Neuronal stem cell (in vitro differentiated cells): ENCODE results near the gene ANAPC15.

Source experiments
- DNase-seq: peaks from one replicate; pipeline ENCODE4 v3.0.0-alpha.2; 2013; ENCODE audit warnings: low spot score
- H2AFZ ChIP-seq: one replicate; pipeline ENCODE4 v1.6.1; 2013; ENCODE audit warnings: mild to moderate bottlenecking, low read length, inconsistent platforms
- H2AK5ac ChIP-seq: 2 replicates; pipeline ENCODE4 v1.6.1; 2013; ENCODE audit warnings: low read depth, mild to moderate bottlenecking, inconsistent platforms, low read length, moderate library complexity, mixed read lengths
- H2BK120ac ChIP-seq: 2 replicates; pipeline ENCODE4 v1.6.1; 2013; ENCODE audit warnings: low read depth, mild to moderate bottlenecking, inconsistent platforms, low read length, moderate library complexity, mixed read lengths
- H2BK12ac ChIP-seq: one replicate; pipeline ENCODE4 v1.6.1; 2013; ENCODE audit warnings: low read length, inconsistent platforms
- H2BK15ac ChIP-seq: 2 replicates; pipeline ENCODE4 v1.6.1; 2013; ENCODE audit warnings: mild to moderate bottlenecking, low read length, inconsistent platforms, mixed read lengths
- H2BK5ac ChIP-seq: one replicate; pipeline ENCODE4 v1.6.1; 2013; ENCODE audit warnings: inconsistent platforms, mild to moderate bottlenecking, low read length, moderate library complexity
- H3K14ac ChIP-seq: one replicate; pipeline ENCODE4 v1.6.1; 2013; ENCODE audit warnings: low read length, inconsistent platforms
- H3K18ac ChIP-seq: 2 replicates; pipeline ENCODE4 v1.6.1; 2013; ENCODE audit warnings: low read length, inconsistent platforms
- H3K23ac ChIP-seq: 2 replicates; pipeline ENCODE4 v1.6.1; 2013; ENCODE audit warnings: low read depth, mild to moderate bottlenecking, mixed read lengths, low read length, inconsistent platforms; ENCODE audit not compliant: poor library complexity
- H3K27ac ChIP-seq: replicated peaks from 3 replicates; pipeline ENCODE4 v1.5.1; 2013; ENCODE audit warnings: low read length, inconsistent platforms
- H3K27me3 ChIP-seq, 3 experiments: 2 replicates each; pipeline ENCODE4 v1.6.1; 2013; ENCODE audit warnings: low read length in 3 of 3, mild to moderate bottlenecking in 2 of 3, inconsistent platforms in 1 of 3, low read depth in 1 of 3, mixed read lengths in 1 of 3, moderate library complexity in 1 of 3; ENCODE audit not compliant: control insufficient read depth in 3 of 3, insufficient read depth in 3 of 3
- H3K36me3 ChIP-seq, 2 donors: replicated peaks in 1 of 2; 2 replicates each; pipeline ENCODE4 v1.6.1; 2013; ENCODE audit warnings: low read length in 2 of 2; ENCODE audit not compliant: control insufficient read depth in 2 of 2, insufficient read depth in 2 of 2
- H3K4ac ChIP-seq: 2 replicates; pipeline ENCODE4 v1.6.1; 2013; ENCODE audit warnings: inconsistent platforms, mild to moderate bottlenecking, low read length, moderate library complexity
- H3K4me1 ChIP-seq, 2 donors: 1 replicate in 1 of 2; 2 replicates in 1 of 2; pipeline ENCODE4 v1.6.1; 2013; ENCODE audit warnings: low read length in 2 of 2, low read depth in 1 of 2; ENCODE audit not compliant: control insufficient read depth in 2 of 2, insufficient read depth in 1 of 2
- H3K4me2 ChIP-seq: one replicate; pipeline ENCODE4 v1.6.1; 2013; ENCODE audit warnings: mild to moderate bottlenecking, low read length, inconsistent platforms; ENCODE audit not compliant: insufficient read depth, poor library complexity, severe bottlenecking
- H3K4me3 ChIP-seq, 2 donors: 2 replicates each; pipeline ENCODE4 v1.5.1; 2013; ENCODE audit warnings: low read length in 2 of 2, mild to moderate bottlenecking in 2 of 2, inconsistent platforms in 1 of 2, moderate library complexity in 1 of 2
- H3K79me1 ChIP-seq: one replicate; pipeline ENCODE4 v1.6.1; 2013; ENCODE audit warnings: low read depth, mild to moderate bottlenecking, inconsistent platforms, low read length, moderate library complexity
- H3K9ac ChIP-seq: one replicate; pipeline ENCODE4 v1.6.1; 2013; ENCODE audit warnings: mild to moderate bottlenecking, low read depth, low read length, inconsistent platforms; ENCODE audit not compliant: poor library complexity
- H3K9me3 ChIP-seq, 2 donors: replicated peaks in 1 of 2; 2 replicates each; pipeline versions ENCODE3 to v1.6.1; 2013; ENCODE audit warnings: low read length in 2 of 2, mild to moderate bottlenecking in 2 of 2, inconsistent platforms in 1 of 2, low read depth in 1 of 2, mixed read lengths in 1 of 2, moderate library complexity in 1 of 2; ENCODE audit not compliant: control insufficient read depth in 2 of 2, insufficient read depth in 1 of 2
- H4K8ac ChIP-seq: one replicate; pipeline ENCODE4 v1.6.1; 2013; ENCODE audit warnings: low read depth, mild to moderate bottlenecking, inconsistent platforms, low read length, moderate library complexity
- H4K91ac ChIP-seq: one replicate; pipeline ENCODE4 v1.6.1; 2013; ENCODE audit warnings: low read length, low read depth, mild to moderate bottlenecking, inconsistent platforms; ENCODE audit not compliant: poor library complexity
- WGBS, 2 donors: extraction: QIAGEN DNeasy Blood & Tissue Kit; methylation state at CpG; one replicate each; pipeline ENCODE4 v1.1.7; 2013; ENCODE audit warnings: missing lambda C conversion rate in 2 of 2, mixed read lengths in 1 of 2; ENCODE audit not compliant: insufficient read length in 2 of 2, insufficient replicate concordance in 1 of 2; ENCODE audit errors: extremely low coverage in 2 of 2; 5-methylcytosine and 5-hydroxymethylcytosine counted together

Gene ANAPC15

GRCh38 chr11:72127923-72128322 lies 15.4 kb upstream of the ANAPC15 start:
- H3K23ac ChIP-seq = no peak overlapping the region
- H2BK5ac ChIP-seq = no peak overlapping the region
- H3K4me2 ChIP-seq = no peak overlapping the region
- H3K4me1 ChIP-seq = no peaks in the 10 kb centered on the region
- no peak overlapping the region for H2BK12ac ChIP-seq
- no peak overlapping the region for H4K91ac ChIP-seq
- H2BK120ac ChIP-seq = no peak overlapping the region
- H3K36me3 ChIP-seq = no peaks in the 10 kb centered on the region
- DNase-seq = no peak
- no peak overlapping the region for H3K18ac ChIP-seq
- peaks cover 0 to 6% (median under 1%) of the 10 kb centered on the region in 3 experiments for H3K27me3 ChIP-seq
- no peak overlapping the region for H3K27ac ChIP-seq
- H3K9ac ChIP-seq = no peak overlapping the region
- peaks cover 0 to 8% of the 10 kb centered on the region in 2 donors for H3K9me3 ChIP-seq
- no peak overlapping the region for H4K8ac ChIP-seq
- no CpG with 5 or more reads among the region's 2 CpGs for WGBS, 2 donors
- H3K14ac ChIP-seq = no peak overlapping the region
- no peaks in the 10 kb centered on the region for H3K79me1 ChIP-seq
- no peak overlapping the region for H2BK15ac ChIP-seq
- no peak overlapping the region for H3K4me3 ChIP-seq
- no peak overlapping the region for H2AK5ac ChIP-seq
- H2AFZ ChIP-seq = no peak overlapping the region
- no peak overlapping the region for H3K4ac ChIP-seq

- H3K4me3 ChIP-seq = no peak overlapping the region
- no peak for DNase-seq
- no peak overlapping the region for H2BK15ac ChIP-seq
- no peak overlapping the region for H3K27ac ChIP-seq
- no peak overlapping the region for H4K8ac ChIP-seq
- no peak overlapping the region for H4K91ac ChIP-seq
- H3K79me1 ChIP-seq = no peaks in the 10 kb centered on the region
- no peak overlapping the region for H3K23ac ChIP-seq
- H3K9me3 ChIP-seq = peaks cover 0 to 8% of the 10 kb centered on the region in 2 donors
- H3K36me3 ChIP-seq = no peaks in the 10 kb centered on the region
- H2BK12ac ChIP-seq = no peak overlapping the region
- H3K18ac ChIP-seq = no peak overlapping the region
- no peak overlapping the region for H3K4me2 ChIP-seq
- no CpG with 5 or more reads among the region's 1 CpG for WGBS, 2 donors
- H3K9ac ChIP-seq = no peak overlapping the region
- no peak overlapping the region for H2AK5ac ChIP-seq
- H3K4me1 ChIP-seq = no peaks in the 10 kb centered on the region
- H3K27me3 ChIP-seq = no peaks in the 10 kb centered on the region
- H3K4ac ChIP-seq = no peak overlapping the region
- no peak overlapping the region for H2AFZ ChIP-seq
- no peak overlapping the region for H2BK5ac ChIP-seq
- H3K14ac ChIP-seq = no peak overlapping the region
- no peak overlapping the region for H2BK120ac ChIP-seq
These were observed 13.5 kb upstream of the ANAPC15 start for GRCh38 chr11:72125956-72126355.

- Histone ChIP-seq H2BK15ac (no peak overlapping the region), H3K27ac (no peak overlapping the region), H3K4ac (no peak overlapping the region), H2BK12ac (no peak overlapping the region), H3K27me3 (no peaks in the 10 kb centered on the region), H3K79me1 (no peaks in the 10 kb centered on the region), H3K9ac (no peak overlapping the region), H2BK120ac (no peak overlapping the region), H4K91ac (no peak overlapping the region), H3K18ac (no peak overlapping the region), H3K23ac (no peak overlapping the region), H3K4me3 (no peak overlapping the region), H3K36me3 (no peaks in the 10 kb centered on the region), H3K4me2 (no peak overlapping the region), H4K8ac (no peak overlapping the region), H3K4me1 (no peaks in the 10 kb centered on the region), H2BK5ac (no peak overlapping the region), H3K9me3 (peaks cover 0 to 5% of the 10 kb centered on the region in 2 donors), H2AFZ (no peak overlapping the region), H2AK5ac (no peak overlapping the region), H3K14ac (no peak overlapping the region)
- WGBS, 2 donors = no CpG with 5 or more reads among the region's 6 CpGs
- DNase-seq = no peak
These were observed 11.6 kb upstream of the ANAPC15 start for GRCh38 chr11:72124046-72124445.

GRCh38 chr11:72123117-72123653 lies 10.7 kb upstream of the ANAPC15 start:
- H2BK120ac ChIP-seq = no peak overlapping the region
- no CpG with 5 or more reads among the region's 3 CpGs for WGBS, 2 donors
- H2BK12ac ChIP-seq = no peak overlapping the region
- H3K23ac ChIP-seq = no peak overlapping the region
- DNase-seq = no peak
- H3K4me2 ChIP-seq = no peak overlapping the region
- no peak overlapping the region for H3K4ac ChIP-seq
- no peaks in the 10 kb centered on the region for H3K9me3 ChIP-seq
- H3K27me3 ChIP-seq = no peaks in the 10 kb centered on the region
- no peak overlapping the region for H3K18ac ChIP-seq
- no peak overlapping the region for H2BK15ac ChIP-seq
- H3K27ac ChIP-seq = no peak overlapping the region
- no peak overlapping the region for H2AK5ac ChIP-seq
- no peak overlapping the region for H2AFZ ChIP-seq
- no peaks in the 10 kb centered on the region for H3K36me3 ChIP-seq
- H3K4me3 ChIP-seq = no peak overlapping the region
- no peak overlapping the region for H3K9ac ChIP-seq
- no peaks in the 10 kb centered on the region for H3K79me1 ChIP-seq
- H2BK5ac ChIP-seq = no peak overlapping the region
- no peak overlapping the region for H3K14ac ChIP-seq
- no peaks in the 10 kb centered on the region for H3K4me1 ChIP-seq
- no peak overlapping the region for H4K8ac ChIP-seq
- H4K91ac ChIP-seq = no peak overlapping the region
